GM19328 (cell line): Measurements from ENCODE around the gene FCER2.

Source experiments
- ATAC-seq: cut with Tn5 transposase; IDR thresholded peaks from one replicate; pipeline ENCODE4 v1.9.1; 2021; ENCODE audit warnings: mild to moderate bottlenecking, moderate library complexity; ENCODE audit not compliant: unreplicated experiment

The FCER2 gene

DNA sequence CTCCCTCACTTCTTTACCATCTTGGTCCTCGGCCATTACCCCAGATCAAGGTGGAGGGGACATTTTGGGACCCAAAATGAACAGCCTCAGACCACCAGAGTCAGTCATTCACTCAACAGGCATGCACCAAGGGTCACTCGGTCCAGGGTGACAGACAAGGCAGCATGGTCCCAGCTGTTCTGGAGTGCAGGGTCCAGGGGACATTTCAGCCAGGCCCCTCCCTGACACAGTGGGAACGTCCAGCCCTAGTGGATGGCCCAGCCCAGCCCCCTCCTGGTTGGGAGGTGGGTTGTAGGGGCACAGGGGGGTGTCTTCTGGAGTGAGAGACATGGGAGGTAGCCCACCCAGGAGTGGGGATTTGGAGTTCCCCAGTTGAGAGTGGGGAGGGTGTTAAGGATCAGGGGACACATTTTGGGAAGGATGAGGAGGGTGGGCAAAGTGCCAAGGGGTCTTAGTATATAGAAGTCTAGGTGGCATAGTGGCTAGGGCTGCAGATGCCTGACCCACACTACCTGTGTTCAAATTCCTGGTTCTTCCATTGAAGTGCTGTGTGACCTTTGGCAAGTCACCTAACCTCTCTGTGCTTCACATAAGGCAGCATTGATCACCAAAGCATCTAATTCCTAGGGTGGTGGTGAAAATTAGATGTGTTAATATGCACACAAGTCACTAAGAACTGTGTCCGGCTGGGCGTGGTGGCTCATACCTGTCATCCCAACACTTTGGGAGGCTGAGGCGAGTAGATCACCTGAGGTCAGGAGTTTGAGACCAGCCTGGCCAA lies 2.5 kb upstream of the FCER2 start:
- ATAC-seq, result no peak

DNA sequence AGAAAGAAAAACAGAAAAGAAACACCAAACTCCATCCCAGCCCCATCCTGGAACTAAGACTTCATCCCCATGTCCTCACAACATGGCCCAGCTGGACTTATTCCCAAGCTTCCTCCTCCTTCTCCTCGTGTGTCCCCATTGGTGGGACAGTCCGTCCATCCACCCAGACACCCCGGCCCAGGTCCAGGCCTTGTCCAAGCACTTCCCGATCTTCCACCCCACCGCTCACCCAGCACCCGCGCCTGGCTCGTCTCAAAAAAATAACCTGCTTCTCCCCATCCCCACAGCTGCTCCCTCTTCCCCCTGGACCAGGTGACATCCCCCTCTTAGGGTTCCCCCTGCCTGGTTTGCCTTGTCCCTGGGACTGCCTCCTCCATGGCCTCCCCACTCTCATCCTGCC lies 1.4 kb upstream of the FCER2 start:
- no peak for ATAC-seq

GRCh38 chr19:7701049-7701653 lies 780 bp downstream of the FCER2 start:
- ATAC-seq, result no peak

GRCh38 chr19:7699417-7700401 lies 2.2 kb downstream of the FCER2 start:
- no peak for ATAC-seq

DNA sequence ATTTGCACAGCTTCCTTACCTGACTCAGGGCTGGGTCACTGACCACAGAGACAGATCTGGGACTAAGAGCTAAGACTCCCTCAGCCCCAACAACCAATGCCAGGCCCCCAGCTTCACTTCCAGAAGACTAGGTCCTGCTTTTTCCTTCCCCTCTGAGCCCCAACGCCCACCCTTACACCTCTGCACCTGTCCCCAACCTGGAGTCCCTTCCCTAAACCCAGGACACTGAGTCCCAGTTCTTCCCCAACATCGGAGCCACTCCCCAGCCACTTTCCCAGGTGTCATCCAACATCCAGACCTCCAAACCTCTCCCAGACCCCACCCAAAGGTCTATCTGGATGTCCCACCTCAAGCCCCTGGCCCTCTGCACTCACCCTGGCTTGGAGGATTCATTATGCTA lies 2.9 kb downstream of the FCER2 start:
- no peak for ATAC-seq

DNA sequence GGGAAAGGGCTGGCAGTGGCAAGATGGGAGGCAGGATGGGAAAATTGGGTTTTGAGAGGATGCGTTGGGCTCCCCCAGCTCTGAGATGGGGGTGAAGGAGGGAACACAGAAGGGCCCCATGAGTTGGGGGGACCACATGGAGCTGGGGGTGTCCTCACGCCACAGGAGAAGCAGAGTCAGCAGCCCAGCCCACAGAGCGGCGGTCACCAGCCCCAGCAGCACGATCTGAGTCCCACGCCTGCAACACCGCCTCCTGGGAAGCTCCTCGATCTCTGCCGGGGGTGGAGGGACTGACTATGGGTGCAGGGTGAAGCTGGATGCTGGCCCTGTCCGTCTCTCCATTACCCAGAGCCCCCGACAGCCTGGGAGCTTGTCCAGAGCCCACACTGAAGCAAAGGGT lies 3.3 kb downstream of the FCER2 start:
- ATAC-seq, result no peak

- ATAC-seq, result no peak
These were observed 4.1 kb downstream of the FCER2 start for GRCh38 chr19:7697721-7698287.

DNA sequence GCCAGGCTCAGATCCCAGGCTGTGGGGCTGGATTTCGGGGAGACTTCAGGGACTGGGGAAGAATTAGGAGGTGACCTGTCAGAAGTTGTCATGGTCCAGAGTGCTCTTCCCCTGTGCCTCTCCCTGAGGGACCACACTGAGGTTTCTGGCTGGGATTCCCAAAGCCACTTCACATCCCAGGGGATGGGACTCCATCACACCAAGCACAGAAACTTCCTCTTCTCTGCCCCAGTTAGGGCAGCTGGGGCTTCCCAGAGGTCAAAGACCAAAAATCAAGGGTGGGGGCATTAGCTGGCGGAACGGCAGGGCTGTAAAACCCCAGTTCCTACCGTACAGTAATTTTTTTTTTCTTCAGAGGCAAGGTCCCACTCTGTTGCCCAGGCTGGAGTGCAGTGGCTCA lies 7.4 kb downstream of the FCER2 start:
- no peak for ATAC-seq

- no peak for ATAC-seq
These were observed 9.4 kb downstream of the FCER2 start for GRCh38 chr19:7692417-7693088.

DNA sequence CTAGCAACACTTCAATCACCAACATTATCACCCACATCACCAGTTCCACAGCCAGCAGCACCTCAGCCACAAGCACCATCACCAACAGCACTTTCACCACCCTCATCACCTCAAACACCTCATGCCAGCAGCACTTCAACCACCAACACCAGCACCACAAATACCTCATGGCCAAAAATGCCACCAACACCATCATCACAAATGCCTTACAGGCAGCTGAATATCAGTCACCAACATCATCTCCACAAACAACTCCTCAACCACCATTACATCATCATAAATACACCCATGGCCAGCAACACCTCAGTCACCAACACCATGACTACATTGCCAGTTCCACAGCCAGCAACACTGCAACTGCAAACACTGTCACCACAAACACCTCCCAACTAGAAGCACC lies 10.4 kb downstream of the FCER2 start:
- no peak for ATAC-seq

DNA sequence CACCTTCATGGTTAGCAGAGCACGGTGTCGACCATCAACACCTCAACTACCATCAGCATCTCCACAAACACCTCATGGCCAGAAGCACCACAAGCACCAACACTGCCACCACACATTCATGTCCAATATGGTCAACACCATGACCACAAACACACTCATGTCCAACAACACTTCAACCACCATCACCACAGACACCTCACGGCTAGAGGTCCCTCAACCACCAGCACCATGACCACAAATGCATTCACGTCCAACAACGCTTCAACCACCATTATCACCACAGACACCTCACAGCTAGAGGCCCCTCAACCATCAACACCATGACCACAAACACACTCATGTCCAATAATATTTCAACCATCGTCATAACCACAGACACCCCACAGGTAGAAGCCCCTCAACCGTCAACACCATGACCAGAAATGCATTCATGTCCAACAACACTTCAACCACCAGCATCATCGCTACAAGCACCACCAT lies 11.1 kb downstream of the FCER2 start:
- ATAC-seq, result no peak

GRCh38 chr19:7689165-7689564 lies 12.8 kb downstream of the FCER2 start:
- no peak for ATAC-seq

DNA sequence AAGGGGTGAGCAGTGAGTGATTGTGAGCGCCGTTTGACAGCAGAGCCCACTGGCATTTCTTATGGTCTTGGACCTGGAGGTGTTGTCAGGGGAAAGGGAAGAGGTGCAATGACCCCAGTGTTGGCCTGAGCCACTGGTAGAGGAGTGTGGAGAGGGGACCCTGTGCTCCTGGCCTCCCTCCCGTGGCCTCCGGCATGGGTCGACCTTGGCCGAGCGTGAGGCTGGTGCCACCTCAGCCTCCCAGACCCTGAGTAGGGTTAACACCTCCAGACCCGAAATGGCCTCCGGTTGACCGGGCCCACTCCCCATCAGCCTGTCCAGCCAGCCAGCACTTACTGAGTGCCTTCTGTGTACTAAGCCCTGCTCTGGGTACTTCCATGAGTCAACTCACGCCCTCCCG lies 14.8 kb downstream of the FCER2 start:
- no peak for ATAC-seq

GRCh38 chr19:7685546-7686445 lies 16.1 kb downstream of the FCER2 start:
- ATAC-seq, result no peak

GRCh38 chr19:7682175-7682855 lies 19.6 kb downstream of the FCER2 start:
- no peak for ATAC-seq

DNA sequence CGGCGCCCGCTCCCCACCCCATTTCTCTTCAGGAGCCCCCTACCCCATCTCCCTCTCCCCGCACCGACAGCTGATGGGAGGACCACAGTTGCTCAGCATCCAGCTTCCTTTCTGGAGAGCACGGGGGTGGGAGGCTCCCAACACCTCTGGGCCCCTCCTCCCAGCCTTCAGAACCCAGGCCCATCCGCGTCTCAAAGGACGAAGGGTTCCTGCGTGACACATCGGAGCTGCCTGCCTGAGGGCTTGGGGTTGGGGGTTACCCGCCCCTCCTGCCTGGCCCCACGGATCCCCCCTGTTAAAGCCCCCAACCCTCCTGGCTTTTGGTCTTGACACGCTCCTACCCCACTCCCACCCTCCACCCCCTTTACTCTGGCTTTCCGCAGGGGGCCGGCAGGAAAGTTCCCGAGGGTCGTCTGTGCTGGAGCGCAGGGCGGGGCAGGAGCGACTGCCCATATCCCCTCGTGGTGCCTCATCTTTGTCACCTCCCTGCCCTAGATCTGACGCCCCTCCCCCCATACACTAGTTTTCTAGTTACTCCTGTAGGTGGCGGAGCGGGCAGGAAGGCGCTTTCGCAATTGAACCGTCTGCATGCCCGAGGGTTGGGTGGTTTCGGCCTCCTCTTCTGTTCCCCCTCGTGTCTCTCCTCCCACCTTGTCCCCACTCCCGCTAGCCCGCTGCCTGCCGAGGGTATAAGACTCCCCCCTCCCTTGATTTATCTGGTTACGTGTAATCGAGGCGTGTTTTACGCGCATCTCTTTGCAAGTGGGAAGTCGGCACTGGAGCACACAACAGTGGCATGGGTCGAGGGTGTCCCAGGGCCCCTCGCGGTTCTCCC lies 20.4 kb downstream of the FCER2 start:
- ATAC-seq, result no peak

GRCh38 chr19:7680606-7681339 lies 21.2 kb downstream of the FCER2 start, which contains the start of gene TRAPPC5:
TSS of gene TRAPPC5 (plus strand) at chr19:7680833. CDS start at chr19:7682254, 1,421 bp downstream.
- ATAC-seq, result peak; percentile 47
